DMS79 (cell line): ENCODE results near the gene ADCYAP1R1.

Experiments used
- DNase-seq: peaks from one replicate; lab custom pipeline; 2025; lab: John Stamatoyannopoulos, UW

ADCYAP1R1 gene

DNA sequence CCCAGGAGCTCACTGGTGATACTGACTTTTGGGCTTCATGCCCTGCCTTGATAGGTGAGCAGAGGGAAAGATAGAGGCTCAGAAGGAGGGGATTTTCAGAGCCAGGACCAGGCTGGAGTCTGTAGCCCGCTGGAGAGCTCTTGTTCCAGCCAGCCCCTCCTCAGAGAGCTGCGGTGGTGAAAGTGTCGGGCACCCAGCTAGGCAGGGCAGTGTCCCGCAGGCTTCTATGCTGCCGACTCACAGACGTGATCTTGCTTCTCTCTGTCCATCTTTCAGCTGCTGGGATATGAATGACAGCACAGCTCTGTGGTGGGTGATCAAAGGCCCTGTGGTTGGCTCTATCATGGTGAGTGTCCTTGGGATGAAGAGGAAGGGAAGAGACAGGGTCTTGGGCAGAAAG, 35.2 kb downstream of the ADCYAP1R1 start:
- DNase-seq = no peak

DNA sequence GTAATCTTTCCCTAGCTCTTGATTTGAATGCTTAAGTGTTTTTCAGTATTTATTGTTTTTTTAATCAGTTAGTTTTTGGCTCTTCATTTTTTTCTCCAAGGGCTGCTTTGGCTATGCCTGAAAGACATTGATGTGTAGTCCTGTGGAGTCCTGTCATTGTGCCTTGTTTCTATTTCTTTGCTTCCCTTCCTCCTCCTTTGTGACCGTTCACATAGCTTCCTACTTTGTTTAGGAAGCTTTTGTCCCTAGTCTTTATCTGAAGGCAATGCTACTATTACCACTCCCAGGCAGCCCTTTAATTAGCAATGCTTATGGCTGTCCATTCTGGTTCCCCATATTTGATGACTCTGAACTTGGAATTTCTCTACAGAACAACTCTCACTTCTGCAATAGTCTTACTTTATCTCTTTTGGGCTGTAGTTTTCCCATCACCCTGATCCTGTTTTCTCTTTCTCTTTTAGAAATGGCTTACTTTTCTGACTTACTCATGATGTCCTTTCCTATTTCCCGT, 39.9 kb downstream of the ADCYAP1R1 start:
- DNase-seq = no peak

DNA sequence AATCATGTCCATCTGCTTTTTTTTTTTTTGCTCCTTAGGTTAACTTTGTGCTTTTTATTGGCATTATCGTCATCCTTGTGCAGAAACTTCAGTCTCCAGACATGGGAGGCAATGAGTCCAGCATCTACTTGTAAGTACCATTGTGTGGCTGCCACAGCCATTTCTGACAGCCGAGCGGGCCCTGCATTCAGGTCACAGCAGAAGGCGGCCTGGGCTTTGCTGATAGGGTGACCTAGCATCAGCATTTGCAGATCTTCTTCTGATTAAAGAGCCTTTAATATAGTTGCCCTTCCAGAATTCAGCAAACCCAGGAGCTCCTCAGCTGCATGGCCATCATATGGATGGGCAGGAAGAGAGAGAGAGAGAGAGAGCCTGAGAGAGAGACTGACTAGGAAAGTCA, 40.5 kb downstream of the ADCYAP1R1 start:
- no peak for DNase-seq

DNA sequence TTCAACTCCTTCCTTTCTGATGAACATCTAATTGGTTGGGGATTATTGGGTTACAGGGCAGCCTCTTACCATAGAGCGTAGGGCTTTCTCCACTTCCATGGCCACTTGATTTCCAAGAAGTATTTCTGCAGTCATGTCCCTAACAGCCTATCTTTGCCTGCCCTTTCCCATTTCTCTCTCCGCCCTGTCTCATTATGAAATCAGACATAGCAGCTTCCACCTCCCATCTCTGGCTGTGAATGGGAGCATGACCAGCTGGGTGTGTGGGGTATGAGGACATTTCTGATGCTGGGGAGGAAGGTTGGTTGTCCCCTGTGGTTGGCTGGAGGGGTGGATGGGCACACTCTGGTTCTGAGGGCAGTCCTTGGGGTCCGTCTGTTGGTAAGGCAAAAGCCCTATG, 41.2 kb downstream of the ADCYAP1R1 start:
- DNase-seq = no peak

DNA sequence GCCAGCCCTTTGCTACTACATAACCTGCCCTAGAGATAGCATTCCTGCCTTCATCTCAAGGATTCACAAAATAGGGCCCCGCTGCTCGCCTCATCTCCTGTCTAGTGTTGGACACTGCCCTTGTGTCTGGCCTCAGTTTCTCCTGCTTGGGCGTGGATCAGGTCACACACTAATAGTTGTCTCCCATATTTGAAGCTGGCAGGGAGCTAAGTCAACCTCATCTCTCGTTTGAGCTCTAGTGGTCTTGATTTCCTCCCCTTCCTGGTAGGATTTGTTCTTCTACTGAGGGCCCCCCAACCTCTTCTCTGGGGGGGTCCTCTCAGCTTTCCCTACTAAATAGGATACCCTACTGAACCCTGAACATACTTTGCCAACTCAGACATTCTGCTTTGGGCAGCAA, 42.2 kb downstream of the ADCYAP1R1 start:
- DNase-seq = no peak

DNA sequence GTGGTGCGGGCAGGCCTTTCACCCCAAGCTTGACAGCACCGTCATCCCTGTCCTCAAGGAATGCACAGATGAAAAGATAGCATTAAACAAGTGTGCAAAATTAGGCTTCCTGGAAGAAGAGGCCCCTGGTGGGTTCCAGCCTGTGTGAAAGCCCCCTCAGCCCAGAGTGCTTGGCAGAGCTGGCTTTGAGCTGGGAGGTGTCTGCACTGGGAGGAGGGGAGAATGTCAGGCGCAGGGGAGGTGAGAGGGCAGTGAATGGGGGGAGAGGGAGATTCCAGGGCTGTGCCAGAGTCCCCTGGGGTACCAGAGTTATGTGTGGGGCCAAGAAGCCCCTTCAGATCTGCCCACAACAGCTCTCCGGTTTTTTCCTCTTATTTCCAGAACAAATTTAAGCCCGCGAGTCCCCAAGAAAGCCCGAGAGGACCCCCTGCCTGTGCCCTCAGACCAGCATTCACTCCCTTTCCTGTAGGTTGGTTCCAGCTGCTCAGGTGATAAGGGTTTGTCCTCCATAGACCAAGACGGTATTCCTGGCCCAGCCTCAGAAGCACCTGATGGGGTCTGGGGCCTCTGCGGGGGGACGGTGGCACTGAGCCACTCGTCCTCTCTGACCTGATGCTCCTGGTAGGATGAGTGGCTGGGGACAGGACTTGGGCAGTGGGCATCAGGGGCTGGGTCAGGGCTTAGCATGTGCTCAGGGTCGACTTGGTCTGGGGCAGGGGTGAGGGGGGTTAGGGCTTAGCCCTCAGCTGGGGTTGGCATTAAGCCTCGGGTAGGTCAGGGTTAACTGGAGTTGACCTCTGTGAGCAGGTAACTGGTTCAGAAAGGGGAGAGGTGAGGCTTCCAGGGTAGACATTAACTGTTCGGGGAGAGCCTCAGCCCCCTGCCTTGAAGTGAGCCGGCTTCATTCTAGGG, 43.4 kb downstream of the ADCYAP1R1 start:
- no peak for DNase-seq

DNA sequence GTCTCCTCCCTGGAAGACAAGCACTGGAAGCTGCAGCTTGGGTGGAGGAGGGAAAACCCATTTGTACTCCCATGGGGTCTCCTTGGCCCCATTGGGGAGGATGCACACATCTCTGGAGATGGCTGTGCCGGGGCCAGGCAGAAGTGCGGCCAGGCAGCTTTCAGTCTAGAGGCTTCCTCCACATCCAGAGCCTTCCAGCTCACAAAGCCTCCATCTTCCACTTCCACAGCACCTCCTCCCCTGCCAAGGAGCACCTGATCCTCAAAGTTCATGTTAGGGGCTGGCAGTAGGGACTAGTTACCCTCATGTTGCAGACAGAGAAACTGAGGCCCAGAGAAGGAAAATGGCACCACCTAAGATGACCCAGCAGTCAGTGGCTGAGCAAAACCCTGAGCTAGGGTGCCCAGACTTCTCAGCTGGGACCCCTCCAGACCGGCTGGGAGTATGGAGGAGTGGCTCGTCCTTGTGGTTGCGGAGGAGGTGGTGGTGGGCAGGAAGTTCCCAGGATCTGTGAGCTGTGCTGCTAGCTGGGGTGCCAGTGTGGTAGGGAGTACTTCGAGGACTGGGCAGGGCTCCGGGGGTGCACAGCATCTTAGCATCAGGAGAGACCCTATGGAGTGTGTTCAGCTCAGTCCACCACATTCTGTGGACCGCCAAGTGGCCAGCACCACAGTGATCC, 44.2 kb downstream of the ADCYAP1R1 start:
- DNase-seq = no peak

DNA sequence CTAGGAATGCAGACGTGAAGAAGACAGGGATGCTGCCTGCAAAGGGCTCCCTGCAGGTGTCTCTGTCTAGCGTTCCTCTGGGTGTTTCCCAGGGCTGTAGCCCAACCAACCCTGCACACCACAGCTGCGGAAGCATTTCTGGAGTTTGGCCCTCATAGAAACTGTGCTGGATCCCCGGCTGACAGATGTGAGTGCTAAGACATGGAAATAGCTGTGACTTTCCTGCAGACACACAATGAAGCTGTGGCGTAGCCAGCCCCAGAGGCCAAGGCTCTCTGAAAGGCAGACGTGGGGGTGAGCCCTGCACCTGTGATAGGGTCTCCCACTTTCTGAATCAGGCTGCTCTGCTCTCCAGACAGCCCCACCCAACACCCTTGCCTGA, 44.8 kb downstream of the ADCYAP1R1 start:
- DNase-seq = no peak

DNA sequence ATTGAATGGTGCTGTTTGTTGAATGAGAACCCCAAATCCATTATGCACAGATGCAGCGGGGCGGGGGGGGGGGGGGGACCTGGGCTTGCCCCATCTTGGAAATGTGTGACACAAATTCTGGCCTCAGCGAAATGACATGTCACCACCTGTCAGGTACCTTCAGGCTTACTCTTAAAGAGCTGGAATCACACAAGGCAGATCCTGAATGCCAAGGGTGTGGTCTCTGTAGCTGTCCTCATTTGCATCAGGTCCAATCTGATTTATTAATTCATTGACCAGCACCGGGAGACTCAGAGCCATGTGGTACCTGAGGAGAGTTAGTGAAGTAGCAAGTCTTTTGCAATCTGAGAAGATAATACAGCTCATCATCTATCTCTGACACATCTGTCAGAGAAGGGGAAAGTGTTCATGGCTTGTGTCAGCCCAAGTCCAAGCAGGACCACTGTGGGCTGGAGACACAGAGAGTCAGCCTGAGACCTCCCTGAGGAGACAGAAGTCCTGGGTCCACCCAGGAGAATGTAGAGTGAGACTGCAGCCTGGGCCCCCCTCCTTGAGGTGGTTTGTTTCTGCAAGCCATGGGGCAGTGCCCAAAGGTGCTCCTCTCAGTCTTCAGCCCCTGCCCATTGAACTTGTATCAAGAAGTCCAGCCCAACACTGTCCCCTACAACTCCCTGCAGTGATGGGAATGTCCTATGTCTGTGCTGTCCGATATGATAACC, 46.7 kb downstream of the ADCYAP1R1 start:
- no peak for DNase-seq

DNA sequence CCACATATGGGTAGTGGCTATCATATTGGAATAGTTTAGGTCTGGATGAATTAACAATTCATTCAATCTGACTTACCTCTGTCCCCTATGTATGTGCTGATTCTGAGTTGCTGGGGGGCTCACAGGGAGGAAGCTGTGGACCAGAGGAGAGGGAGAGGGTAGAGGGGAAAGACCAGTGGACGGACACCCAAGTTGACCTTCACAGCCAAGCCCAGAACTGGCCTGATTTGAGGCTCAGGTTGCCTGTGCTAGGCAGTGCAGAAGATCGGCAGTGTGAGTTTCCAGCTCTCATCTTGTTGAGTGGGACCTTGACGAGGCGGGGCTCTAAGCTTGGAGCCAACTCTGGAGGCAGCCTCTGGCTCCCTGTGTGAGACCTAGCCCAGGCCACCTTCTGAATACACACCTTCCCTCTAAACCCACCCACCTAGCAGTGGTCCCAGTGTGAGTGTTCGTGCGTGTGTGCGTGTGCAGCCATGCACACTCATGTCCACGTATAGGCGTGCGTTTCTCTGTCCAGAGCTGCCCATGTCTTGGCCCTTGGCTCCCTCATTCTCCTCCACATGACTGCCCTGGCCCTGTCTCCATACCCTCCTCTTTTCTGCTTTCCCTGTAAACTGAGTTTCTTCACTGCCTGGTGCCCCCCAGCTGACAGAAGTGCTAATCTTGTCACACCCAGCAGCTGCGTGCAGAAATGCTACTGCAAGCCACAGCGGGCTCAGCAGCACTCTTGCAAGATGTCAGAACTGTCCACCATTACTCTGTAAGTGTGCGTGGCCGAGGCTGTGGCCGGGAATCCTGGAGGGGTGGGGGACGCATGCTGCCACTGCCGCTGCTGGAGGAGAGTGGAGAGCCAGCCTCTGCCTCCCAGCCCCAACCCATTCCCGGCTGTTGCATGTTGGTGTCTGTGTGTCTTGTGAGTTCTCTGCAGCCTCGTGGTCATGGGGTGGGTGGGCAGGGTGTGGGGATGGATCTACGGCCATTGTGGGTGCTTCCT, 47.6 kb downstream of the ADCYAP1R1 start:
- DNase-seq = no peak

DNA sequence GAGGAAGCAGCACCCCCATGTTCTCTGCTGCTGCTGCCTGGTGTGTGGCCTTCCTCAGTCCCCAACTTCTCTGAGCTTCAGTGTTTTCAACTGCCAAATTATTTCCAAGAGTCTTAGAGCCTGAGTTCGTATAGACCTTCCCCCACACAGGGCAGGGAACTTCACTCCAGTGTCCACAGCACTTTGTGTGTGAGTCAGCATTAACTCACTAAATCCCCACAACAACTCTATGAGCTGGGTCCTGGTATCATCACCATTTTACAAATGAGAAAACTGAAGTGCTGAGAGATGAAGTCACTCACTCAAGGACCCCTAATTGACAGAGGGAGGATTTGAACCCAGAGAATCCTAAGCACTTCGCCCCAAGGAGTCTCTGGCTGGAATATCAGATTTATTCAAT, 48.3 kb downstream of the ADCYAP1R1 start:
- no peak for DNase-seq

DNA sequence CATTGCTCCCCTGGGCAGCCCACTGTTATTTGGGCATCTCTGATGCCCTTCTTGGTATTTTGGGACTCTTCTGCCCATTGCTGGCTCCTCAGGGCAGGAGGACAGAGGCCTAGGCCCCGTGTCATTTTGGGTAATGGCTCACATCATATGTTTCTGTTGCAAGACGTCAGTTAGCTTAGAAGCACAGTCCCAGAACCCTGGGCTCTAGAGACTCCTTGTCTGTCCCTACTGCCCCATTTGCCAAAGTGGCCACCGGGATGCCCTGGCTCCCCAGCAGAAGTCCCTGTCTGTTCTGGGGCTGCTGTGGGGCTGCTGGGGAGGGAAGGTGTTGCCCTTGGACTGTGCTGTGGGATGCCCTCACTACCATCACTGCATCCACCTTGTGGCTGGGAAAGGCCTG, 48.8 kb downstream of the ADCYAP1R1 start:
- no peak for DNase-seq

DNA sequence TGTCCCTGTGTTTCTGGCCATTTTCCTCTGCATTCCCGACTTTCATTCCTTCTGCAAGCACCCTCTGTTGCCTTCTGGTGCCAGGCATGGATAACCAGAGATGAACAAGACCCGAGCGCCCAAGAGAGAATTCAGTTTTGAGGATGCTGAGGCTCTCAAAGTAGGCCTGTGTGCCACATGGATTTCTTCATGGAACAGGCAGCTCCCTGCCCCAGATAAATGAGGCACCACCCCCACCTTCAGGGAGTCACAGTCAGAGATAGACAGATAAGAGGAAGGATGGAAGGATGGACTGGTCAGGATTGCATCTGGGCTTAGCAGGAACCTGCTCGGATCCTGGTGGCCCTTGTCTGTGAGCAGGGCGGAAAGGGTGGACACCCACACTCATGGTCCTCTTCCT, 49.4 kb downstream of the ADCYAP1R1 start:
- no peak for DNase-seq

DNA sequence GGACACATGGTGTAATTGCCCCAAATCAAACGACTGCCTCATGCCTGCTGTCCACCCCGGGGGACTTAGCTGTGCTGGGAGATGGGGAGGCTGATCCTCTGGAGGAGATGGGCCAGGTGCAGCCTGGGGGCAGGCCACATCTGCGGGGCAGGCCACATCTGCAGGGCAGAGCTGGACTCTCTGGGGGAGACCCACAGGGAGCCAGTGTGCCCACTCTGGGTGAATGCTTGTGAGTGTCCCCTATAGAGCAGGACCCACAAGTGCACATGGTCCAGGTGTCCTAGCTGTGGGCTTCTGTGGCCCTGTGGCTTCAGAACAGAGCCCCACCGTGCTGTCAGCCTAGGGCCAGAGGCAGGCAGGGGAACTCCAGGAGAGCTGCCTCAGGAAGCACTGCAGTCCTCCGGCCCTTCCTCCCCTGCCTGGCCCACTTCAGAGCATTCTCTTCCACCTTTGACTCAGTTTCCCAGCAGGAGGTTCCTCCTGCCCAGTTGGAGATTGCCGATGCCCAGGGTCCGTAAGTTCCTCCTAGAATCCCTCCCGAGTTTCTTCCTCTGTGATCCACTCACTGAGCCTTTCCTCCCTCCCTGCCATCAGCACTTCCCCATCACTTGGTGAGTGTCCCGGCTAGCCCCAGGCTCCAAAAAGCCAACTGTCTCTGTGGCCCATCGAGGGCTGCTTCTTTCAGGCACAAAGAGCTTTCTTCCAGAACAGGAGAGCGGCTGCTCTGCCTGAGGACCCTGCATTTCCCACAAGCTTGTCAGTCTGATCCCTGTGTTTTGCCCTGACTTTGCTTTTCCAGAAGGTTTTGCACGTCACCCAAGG, 50.3 kb downstream of the ADCYAP1R1 start:
- no peak for DNase-seq

DNA sequence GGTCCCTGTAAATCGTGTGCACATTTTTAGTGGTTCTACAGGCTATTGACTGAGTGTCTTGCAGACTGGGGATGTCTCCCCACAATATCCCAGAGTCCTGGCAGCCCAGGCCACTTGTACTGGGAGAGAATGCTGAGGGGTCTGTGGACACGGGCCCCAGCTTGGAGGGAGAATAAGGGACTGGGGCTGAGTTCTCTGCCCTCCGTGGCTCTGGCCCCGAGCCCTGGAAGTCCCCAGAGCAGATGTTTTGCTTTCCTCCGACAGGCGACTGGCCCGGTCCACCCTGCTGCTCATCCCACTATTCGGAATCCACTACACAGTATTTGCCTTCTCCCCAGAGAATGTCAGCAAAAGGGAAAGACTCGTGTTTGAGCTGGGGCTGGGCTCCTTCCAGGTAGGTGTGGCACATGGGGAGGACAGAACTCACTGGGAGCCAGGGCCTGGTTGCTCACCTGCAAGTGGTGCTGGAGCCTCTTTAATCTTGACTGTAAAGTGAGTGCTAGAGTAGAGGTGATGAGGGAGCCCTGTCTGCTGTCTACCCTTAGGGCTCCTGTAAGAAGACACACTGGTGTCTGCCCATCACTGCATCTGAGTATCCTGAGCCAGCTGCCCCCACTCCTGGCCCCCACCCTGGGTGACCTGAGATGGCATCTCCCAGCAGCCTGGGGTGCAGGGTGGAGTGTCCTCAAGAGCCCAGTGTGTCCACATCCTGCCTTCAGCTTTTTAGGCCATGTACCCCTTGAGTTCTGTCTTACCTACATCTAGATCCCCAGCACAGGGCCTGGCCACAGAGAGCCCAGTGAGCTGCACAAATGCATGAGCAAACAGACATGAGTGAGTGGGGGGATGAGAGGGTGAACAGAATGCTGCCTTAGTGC, 51.1 kb downstream of the ADCYAP1R1 start:
- DNase-seq = no peak

DNA sequence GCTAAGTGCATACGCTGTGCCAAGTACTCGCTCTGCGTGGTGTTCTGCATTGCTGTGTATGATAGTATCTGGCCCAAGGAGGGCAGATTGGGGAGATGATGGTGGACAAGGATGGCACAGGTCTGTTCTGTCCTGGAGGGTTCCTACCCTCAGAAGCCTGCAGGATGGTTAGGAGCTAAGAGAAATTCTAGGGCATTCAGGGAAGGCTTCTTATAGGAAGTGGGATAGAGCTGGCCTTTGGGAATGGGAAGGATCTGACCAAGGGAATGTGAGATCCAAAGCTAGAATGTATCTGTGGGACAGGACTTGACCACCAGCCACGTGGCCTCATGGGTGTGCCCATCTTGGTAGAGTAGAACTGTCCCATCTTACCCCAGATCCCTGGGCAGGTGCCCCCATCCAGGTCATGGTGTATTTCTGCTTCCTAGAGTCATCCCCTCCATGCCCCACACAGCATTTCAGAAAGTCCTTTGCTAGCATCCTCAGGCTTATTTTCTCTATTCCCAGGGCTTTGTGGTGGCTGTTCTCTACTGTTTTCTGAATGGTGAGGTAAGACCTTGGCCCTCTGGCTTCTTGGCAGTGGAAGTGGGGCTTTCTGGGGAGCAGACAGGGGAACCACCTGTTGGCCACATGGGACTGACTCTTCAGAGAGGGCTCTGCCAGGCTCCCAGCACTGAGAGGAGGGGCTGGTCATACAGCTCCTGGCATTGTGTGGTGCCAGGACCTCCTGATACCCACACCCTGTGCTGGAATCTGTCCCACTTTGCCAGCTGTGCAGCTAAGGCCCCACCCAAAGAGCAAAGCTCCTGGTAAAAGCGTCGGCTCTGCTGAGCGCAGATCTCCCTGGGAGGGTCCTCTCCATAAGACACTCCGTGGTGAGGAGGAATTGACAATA, 52.5 kb downstream of the ADCYAP1R1 start:
- DNase-seq = no peak

DNA sequence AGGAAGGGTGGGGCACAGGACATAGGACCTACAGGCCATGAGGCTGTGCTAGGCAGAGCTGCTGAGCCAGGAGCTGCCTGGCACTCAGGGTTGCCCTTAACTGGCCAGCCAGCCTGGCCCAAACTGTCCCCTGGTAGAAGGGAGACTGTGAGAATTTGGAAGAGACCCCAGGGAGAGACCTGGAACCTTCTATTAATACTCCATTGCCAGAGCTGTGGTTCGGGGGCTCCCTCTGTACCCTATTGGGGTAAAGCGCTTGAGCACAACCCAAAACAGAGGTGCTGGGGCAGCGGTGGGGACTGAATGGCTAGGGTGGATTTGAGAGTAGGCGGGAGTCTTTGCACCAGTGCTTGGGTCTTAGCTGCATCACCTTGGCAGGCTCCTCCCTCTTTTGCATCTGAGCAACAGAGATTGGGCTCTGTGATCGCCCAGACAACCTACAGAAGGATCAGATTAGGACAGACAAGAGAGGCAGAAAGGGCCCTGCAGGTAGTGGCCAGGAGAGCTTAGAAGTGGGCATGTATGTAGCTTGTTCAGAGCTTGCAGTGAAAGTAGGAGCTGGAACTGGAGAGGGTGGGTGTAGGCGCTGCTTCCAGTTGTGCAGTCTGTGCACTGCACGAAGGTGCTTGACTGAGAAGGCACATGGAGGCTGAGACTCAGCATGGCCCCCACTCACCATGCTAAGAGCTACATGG, 53.3 kb downstream of the ADCYAP1R1 start:
- DNase-seq = no peak
